GM18951 (cell line): Measurements from ENCODE around the gene FBXO44.

Experiments
- POLR2A ChIP-seq: IDR thresholded peaks from 4 replicates; pipeline ENCODE4 v1.6.1; 2011; ENCODE audit warnings: mild to moderate bottlenecking; ENCODE audit not compliant: insufficient read length, insufficient read depth; ENCODE audit errors: extremely low read depth
- in situ Hi-C: fragments of 300-500 bp; cut with MboI; formaldehyde crosslinking; loops from one replicate; pipeline ENCODE4 v1.12.0; 2022; ENCODE audit warnings: low sequenced_read_pairs, mixed read lengths, inconsistent platforms; ENCODE audit not compliant: unreplicated experiment

The FBXO44 gene

DNA sequence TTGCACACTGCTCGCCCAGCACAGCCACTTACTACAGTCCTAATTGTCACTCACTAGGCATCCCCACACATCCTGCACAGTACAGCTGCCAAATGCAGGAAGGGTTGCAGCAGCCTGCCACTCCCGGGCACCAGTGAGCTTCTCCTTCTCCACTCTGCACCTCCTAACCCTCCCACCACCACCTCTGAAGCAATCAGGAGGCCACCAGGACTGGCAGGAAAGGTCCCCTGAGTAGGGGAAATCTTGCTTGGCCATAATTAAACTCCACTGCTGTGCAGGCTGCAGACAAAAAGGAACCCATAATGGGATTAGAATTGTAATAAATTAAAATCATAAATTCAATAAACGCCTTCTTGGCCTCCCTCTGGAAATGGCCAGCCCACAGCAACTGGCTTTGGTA lies 32.3 kb upstream of the FBXO44 start:
- in situ Hi-C loops: no loop called here
- TF ChIP-seq POLR2A: no peak

DNA sequence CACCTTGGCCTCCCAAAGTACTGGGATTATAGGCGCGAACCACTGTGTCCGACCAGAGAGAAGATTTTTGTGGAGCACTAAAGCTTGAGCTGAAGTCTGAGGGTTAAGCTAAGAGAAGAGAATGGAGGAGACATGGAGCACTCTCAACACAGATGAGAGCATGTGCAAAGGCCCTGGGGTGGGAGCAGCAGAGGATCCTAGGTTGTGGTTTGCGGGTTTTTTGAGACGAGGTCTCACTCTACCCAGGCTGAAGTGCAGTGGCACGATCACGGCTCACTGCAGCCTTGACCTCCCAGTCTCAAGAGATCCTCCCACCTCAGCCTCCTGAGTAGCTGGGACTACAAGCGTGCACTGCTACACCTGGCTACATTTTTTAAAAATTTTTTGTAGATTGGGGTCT lies 31.0 kb upstream of the FBXO44 start:
- in situ Hi-C loops: no loop called here
- no peak for TF ChIP-seq POLR2A

DNA sequence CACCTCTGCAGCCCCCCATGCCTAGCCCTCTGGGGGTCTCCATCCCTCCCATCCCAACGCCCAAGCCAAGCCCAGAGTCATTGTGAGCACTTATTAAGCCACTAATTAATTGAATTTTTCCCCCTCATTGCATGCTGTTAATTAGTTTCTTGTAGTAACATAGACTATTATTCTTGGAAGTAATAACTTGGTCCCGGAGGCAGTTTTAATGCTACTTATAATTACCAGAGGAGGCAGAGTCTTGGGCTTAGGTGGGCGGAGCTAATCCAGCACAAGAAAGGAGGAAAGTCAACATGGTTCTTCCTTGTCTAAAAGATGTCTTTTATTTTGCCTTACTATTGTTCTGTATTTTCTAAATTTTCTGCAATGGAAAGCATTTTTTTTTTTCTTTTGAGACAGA lies 28.1 kb upstream of the FBXO44 start:
- in situ Hi-C loops: no loop called here

DNA sequence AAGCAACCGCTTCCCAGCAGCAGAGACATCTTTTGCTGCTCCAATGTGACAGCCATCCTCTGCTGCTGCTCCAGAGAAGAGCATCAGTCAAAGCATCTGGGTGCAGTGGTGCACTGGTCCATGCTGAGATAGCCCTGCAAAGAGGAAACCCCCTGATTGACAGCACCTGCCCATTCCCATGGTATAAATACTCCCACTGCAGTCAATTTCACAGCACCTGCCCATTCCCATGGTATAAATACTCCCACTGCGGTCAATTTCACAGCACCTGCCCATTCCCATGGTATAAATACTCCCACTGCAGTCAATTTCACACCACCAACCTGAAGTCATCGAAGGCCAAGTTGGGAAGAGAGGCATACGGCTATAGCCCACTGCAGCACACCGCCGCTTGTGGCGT lies 25.9 kb upstream of the FBXO44 start:
- no peak for TF ChIP-seq POLR2A
- in situ Hi-C loops: no loop called here

More for the DNA sequence above, 28.1 kb upstream of the FBXO44 start:
- no peak for TF ChIP-seq POLR2A

DNA sequence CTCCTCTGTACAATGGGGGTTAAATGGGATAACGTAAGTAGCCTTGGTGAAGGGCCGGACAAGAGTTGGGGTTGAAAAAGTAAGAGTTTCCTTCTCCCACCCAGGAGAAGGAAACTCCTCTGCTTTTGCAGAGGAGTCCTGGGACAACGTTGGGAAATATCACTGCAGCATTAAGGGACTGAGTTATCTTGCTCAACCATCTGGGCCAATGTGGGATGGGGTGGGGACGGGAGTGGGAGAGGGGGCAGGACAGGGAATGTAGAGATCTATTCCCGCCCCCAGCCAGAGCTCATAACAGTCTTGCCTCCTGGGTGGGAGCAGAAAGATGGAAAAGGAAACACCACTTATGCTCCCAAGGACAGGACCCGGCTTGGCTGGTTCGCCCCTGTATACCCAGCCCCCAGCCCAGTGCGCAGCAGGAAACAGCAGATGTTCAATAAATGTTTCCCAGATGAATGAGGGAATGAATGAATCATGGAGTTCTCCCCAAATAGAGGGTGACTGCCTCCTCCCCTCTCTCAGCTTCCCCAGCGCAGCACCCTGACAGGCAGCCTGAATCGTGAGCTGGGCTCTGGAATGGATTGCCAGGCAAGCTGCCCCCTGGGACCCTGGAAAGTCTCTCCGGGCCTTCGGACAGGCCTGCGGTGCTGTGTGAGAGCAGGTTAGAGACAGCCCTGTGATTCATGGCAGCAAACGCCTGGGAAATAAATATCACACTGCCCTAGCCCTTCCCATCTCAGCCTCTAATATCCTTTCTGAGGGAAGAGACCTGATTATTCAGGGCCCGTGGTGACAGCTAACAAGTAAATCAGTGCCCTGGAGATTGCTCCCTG lies 25.3 kb upstream of the FBXO44 start:
- TF ChIP-seq POLR2A: no peak
- in situ Hi-C loops: no loop called here

DNA sequence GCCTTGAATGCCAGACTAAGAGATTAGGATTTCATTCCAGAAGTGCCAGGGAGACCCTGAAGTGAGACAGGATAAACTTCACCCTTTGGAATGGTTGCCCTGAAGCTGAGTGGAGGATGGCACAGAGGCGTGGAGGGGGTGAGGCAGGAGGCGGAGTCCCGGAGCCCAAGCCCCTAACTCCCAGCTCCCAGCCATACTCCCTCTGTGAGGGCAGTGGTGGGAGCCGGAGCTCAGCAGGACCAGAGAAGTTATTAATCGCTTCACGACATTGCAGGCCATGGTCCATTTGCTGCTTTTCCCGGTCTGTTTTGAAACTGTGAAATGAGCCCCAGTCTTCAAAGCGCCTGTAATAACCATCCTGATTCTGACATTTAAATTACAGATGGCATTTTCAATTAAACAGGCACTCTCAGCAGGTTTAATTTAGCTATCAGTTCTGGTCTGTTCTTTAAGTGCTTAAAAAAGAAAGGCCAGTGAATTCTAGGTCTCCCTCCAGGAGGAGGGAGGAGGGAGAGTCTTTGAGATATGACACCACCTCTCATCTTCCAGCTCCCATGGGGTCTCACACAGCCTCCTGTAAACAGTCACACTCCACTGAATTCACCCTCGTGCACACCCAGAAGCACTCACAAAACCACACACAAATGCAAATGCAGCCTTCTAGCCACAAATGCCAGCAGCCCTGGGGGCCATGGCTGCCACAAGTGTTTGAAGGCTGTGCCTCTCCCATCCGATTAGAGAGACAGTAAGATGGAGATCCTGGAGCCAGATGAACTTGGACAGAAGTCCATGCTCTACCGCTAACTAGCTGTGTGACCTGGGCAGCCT lies 20.1 kb upstream of the FBXO44 start:
- no peak for TF ChIP-seq POLR2A
- in situ Hi-C loops: no loop called here

DNA sequence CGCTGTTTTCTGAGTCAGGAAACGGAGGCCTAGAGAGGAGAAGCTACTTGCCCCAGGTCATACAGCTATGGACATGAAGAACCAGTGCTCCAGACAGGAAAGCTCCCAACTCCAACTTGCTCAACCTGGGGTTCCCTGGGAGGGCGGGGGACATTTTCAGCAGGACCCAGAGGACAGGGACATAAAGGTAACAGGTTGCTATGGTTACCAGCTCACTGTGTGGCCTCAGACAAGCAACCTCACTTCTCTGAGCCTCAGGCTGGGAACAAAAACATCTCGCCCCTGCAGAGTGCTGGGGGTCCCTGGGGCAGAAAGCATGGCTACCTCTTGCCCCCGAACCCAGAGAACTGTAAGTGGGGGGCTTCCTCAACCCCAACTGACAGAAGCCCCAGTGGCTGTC lies 16.6 kb upstream of the FBXO44 start:
- in situ Hi-C loops: no loop called here
- no peak for TF ChIP-seq POLR2A

DNA sequence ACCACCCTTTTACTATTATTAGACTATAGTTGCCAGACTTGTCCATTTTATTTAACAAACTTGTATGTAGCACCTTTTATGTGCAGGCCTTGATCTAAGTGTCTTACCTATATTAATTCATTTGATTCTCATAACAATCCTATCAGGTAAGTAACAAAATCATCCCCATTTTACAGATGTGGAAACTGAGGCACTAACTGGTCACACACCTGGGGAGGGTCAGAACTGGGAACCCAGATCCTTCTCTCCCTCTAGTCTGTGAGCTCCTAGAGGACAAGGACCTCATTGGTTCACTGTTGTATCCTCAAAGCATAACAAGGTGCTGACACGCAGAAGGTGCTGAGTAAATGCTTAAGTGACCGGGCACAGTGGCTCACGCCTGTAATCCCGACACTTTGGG lies 15.3 kb upstream of the FBXO44 start:
- in situ Hi-C loops: no loop called here
- no peak for TF ChIP-seq POLR2A

DNA sequence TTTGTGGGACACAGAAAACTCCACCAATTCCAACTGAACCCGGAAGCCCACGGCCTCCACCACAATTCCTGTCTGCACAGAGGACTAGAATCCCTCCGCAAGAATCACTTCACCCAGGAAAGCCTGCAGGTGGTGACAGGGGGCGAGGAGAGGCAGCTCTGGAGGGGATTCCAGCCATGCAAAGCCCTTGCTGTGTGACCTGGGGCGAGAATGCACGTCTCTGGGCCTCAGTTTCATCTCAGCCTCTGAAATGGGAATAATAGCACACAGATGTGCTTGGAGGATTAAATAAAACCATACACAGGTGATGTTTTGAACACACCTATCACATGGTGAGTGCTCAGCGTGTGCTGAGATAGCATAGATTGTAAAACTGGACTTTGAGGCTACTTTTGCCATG lies 14.6 kb upstream of the FBXO44 start:
- in situ Hi-C loops: loop anchor here (5.0 kb wide), 1 partner anchor 608 kb away; no protein-coding TSS in a partner anchor
- TF ChIP-seq POLR2A: no peak

DNA sequence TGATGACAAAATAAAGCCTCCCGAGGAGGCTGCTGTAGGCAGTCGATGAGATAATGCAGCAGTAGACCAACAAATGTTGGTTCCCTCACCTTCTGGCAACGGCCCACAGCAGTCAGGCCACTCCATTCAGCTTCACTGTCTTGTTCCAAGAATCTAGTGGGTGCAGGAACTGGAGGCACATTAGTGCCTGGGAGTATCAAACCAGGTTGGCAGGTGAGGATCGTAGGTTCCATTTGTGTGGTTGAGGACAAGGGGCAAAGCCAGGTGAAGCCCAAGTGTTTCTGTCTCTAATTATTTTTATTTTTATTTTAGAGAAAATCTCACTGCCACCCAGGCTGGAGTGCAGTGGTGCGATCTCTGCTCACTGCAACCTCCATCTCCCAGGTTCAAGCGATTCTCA lies 13.7 kb upstream of the FBXO44 start:
- no peak for TF ChIP-seq POLR2A
- in situ Hi-C loops: loop anchor here (5.0 kb wide), 1 partner anchor 609 kb away; no protein-coding TSS in a partner anchor

DNA sequence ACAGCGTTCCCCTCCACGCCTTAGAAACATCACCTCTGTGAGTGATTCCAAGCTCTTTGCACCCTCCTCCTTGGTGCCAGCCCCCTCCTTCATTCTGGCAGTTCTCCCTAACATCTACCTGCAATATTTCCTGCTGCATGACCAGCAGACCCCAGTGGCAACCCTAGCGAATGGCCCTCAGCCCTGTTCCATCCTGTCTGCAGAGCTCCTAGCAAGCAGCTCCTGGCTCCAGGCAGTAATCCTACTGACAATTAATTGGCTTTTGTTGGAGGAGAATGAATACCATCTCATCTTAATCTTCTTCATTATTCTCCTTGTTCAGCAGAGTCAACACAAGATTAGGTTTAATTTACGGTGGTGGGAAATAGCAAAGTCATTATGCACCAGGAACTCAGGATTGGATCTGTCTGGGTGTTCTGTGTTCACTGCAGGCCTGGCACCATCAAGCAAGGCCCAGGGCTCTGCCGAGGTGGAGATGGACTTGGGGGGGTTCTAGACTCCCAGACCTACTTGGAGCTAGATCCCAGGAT lies 12.8 kb upstream of the FBXO44 start:
- TF ChIP-seq POLR2A: no peak
- in situ Hi-C loops: loop anchor here (5.0 kb wide), 1 partner anchor 610 kb away; no protein-coding TSS in a partner anchor

DNA sequence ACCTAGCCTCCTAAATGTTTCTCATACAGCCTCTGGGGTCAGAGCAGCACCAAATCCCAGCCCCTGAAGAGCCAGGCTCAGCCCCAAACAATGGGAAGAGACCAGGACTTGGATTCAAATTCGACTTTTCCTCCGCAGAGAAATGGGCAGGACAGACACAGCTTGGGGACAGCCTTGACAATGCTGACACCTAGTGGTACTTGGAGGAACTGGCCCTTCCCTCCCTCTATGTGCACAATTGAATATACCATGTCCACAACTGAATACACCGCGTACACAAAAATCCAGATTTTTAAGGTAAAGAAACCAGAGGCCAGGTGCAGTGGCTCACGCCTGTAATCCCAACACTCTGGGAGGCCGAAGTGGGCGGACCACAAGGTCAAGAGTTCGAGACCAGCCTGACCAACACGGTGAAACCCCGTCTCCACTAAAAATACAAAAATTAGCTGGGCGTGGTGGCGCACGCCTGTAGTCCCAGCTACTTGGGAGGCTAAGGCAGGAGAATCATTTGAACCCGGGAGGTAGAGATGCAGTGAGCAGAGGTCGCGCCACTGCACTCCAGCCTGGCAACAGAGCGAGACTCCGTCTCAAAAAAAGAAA lies 12.2 kb upstream of the FBXO44 start:
- in situ Hi-C loops: loop anchor here (5.0 kb wide), 1 partner anchor 610 kb away; no protein-coding TSS in a partner anchor

DNA sequence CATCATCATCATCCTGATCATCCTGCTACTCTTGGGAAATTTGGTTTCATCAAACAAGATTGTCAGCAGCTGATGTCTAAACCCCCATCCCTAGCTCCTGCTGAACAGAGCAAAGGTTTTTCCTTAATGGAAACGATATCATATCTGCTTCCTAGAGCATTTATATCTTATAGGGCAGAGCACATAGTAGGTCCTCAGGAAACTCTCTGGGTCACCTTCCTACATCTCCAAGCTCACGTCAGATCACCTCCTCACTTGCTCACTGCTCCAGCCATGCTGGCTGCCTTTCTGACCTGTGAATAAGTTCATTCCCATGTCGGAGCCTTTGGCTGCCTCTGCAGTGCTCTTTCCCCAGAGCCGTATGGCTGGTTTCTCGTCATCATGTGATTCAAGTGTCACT lies 10.9 kb upstream of the FBXO44 start:
- in situ Hi-C loops: loop anchor here (5.0 kb wide), 1 partner anchor 611 kb away; no protein-coding TSS in a partner anchor

More for the DNA sequence above, 10.9 kb upstream of the FBXO44 start:
- no peak for TF ChIP-seq POLR2A
